H1 (cell line): ENCODE measurements around the gene GBX1.

Experiments
- BCL11A ChIP-seq, 2 experiments: IDR thresholded peaks; one replicate each; pipeline ENCODE4 v1.6.1; 2011; ENCODE audit warnings: low read depth in 2 of 2, low read length in 2 of 2, mild to moderate bottlenecking in 2 of 2
- CBX5 ChIP-seq: fragments of 300-800, 300-1000 bp; sonication (generic); IDR thresholded peaks from 2 replicates; pipeline ENCODE4 v1.7.1; 2016; ENCODE audit warnings: antibody characterized with exemption, low read length, low read depth
- CREB1 ChIP-seq: IDR thresholded peaks from 2 replicates; pipeline ENCODE4 v1.6.1; 2012; ENCODE audit warnings: inconsistent platforms
- POLR2A ChIP-seq, 2 experiments: IDR thresholded peaks; 1 replicate in 1 of 2; 2 replicates in 1 of 2; pipeline ENCODE4 v1.6.1; 2011; ENCODE audit warnings: low read depth in 2 of 2, low read length in 2 of 2, mild to moderate bottlenecking in 2 of 2; ENCODE audit errors: control extremely low read depth in 1 of 2
- RBBP5 ChIP-seq: IDR thresholded peaks from 2 replicates; pipeline ENCODE4 v1.7.1; 2012; ENCODE audit warnings: low read depth, mild to moderate bottlenecking, inconsistent platforms, low read length, moderate library complexity, borderline replicate concordance
- TF ChIP-seq, protein P1 (sequence below), 3 experiments: IDR thresholded peaks; 1 replicate in 2 of 3; 2 replicates in 1 of 3; pipeline versions ENCODE4 v1.5.1 to v1.6.1; 2011; ENCODE audit warnings: low read length in 3 of 3, mild to moderate bottlenecking in 3 of 3, inconsistent platforms in 2 of 3, low read depth in 1 of 3, moderate library complexity in 1 of 3; ENCODE audit not compliant: insufficient read depth in 1 of 3; ENCODE audit errors: control extremely low read depth in 1 of 3
- TF ChIP-seq, protein P2 (sequence below): IDR thresholded peaks from 2 replicates; pipeline ENCODE4 v1.6.1; 2012; ENCODE audit warnings: low read length, inconsistent platforms
- TF ChIP-seq, protein P3 (sequence below): IDR thresholded peaks from 2 replicates; pipeline ENCODE4 v1.6.1; 2011; ENCODE audit warnings: low read length, improper control_type of control experiment

DNA sequence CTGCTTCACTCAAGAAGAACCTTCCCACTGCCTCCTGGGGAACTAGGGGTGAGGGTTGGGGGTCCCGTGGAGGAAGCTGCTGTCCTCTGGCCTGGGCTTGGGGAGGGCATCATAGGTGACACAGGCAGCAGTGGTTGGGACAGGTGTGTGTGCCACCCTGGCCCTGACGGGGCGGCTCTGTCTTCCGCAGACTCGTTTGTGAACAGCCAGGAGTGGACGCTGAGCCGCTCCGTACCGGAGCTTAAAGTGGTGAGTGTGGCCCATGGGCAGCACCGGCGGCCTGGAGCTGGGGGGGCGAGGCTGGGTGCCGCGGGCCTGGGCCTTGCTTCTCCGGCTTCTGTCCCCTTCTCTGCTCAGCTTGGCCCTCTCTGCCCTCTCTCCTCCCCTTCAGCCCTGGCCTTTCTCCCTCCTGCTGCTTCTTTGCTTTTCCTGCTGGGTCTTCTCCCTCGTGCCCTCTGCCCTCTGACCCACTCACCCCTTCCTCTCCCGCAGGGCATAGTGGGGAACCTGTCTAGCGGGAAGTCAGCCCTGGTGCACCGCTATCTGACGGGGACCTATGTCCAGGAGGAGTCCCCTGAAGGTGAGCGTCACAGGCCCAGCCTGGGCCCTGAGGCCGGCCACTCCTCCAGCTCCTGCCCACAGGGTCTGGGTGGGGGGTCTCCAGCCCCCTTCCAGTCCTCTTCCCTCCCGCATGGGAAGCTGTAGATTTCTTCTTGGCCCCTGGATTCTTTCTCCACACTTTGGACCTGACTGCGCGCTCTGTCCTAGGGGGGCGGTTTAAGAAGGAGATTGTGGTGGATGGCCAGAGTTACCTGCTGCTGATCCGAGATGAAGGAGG, 50.7 kb downstream of the GBX1 start:
- TF ChIP-seq BCL11A (IDR thresholded peaks at IDR 0.05; ENCODE audit: low read depth in 2 of 2, low read length in 2 of 2) = no peak
- TF ChIP-seq POLR2A (IDR thresholded peaks at IDR 0.05; ENCODE audit: control extremely low read depth in 1 of 2, low read depth in 2 of 2, low read length in 2 of 2) = no peak
- no peak for TF ChIP-seq CREB1
- TF ChIP-seq, protein P1, sequence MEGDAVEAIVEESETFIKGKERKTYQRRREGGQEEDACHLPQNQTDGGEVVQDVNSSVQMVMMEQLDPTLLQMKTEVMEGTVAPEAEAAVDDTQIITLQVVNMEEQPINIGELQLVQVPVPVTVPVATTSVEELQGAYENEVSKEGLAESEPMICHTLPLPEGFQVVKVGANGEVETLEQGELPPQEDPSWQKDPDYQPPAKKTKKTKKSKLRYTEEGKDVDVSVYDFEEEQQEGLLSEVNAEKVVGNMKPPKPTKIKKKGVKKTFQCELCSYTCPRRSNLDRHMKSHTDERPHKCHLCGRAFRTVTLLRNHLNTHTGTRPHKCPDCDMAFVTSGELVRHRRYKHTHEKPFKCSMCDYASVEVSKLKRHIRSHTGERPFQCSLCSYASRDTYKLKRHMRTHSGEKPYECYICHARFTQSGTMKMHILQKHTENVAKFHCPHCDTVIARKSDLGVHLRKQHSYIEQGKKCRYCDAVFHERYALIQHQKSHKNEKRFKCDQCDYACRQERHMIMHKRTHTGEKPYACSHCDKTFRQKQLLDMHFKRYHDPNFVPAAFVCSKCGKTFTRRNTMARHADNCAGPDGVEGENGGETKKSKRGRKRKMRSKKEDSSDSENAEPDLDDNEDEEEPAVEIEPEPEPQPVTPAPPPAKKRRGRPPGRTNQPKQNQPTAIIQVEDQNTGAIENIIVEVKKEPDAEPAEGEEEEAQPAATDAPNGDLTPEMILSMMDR (IDR thresholded peaks at IDR 0.05; ENCODE audit: control extremely low read depth in 1 of 3, insufficient read depth in 1 of 3, low read depth in 1 of 3, low read length in 3 of 3) = no peak
- TF ChIP-seq, protein P2, sequence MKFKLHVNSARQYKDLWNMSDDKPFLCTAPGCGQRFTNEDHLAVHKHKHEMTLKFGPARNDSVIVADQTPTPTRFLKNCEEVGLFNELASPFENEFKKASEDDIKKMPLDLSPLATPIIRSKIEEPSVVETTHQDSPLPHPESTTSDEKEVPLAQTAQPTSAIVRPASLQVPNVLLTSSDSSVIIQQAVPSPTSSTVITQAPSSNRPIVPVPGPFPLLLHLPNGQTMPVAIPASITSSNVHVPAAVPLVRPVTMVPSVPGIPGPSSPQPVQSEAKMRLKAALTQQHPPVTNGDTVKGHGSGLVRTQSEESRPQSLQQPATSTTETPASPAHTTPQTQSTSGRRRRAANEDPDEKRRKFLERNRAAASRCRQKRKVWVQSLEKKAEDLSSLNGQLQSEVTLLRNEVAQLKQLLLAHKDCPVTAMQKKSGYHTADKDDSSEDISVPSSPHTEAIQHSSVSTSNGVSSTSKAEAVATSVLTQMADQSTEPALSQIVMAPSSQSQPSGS = no peak
- TF ChIP-seq, protein P3, sequence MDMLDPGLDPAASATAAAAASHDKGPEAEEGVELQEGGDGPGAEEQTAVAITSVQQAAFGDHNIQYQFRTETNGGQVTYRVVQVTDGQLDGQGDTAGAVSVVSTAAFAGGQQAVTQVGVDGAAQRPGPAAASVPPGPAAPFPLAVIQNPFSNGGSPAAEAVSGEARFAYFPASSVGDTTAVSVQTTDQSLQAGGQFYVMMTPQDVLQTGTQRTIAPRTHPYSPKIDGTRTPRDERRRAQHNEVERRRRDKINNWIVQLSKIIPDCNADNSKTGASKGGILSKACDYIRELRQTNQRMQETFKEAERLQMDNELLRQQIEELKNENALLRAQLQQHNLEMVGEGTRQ = no peak
- TF ChIP-seq CBX5 = no peak
- no peak for TF ChIP-seq RBBP5
